Measurements from ENCODE around the gene ABHD3. TPM values are rescaled to one million over a fixed set of nuclear protein-coding genes. Genes with fewer than 3 reads are reported as not detected.
"Not testable (repeated sequence)": the region's sequence is repeated elsewhere in the genome, so short reads cannot be mapped to it uniquely, and the experiment has no call there.

ABHD3 gene, protein sequence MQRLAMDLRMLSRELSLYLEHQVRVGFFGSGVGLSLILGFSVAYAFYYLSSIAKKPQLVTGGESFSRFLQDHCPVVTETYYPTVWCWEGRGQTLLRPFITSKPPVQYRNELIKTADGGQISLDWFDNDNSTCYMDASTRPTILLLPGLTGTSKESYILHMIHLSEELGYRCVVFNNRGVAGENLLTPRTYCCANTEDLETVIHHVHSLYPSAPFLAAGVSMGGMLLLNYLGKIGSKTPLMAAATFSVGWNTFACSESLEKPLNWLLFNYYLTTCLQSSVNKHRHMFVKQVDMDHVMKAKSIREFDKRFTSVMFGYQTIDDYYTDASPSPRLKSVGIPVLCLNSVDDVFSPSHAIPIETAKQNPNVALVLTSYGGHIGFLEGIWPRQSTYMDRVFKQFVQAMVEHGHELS
- polyA plus RNA-seq (ENCODE audit: insufficient read length in 4 of 4): 10 to 100 TPM; 20.3 to 25.8 (median 20.9) TPM

DNA sequence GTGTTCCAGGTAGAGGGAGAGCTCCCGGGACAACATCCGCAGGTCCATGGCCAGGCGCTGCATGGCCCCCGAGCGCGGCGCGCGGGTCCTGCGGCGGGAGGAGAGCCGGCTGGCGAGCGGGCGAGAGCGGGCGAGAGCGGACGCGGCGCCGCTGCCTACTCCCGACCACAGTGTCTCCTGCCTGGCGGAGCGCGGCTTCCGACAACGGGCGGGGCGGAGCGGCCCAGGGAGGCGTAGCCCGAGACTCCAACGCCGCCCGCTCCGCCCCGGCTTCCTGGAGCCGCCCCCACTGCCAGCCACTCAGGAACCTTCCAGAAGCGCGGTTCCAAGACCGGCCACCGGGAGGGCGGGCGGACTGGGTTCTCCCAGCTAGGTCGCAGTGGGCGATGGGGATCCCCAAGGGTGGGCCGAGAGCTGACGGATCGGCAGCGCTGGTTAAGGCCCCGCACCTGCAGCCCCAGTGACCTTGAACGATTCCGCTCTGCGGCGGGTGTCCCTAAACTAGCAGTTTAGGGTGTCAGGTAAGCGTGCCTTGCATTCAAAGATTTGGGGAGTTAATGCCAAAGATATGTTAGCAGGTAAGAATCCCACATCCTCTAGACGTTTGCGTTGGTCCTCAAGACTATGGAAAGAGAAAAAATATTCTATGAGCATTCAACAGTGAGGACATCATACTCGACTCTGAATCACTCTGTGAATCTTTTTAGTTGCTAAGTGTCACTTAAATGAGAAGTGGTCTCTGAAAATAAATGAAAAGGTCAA is at the start of gene ABHD3:
Gene ABHD3, minus strand, starts transcription at position 172 of the 762 bp plus-strand sequence. Its CDS starts 109 bp downstream, at position 63.
- peak; percentile 37 to 88 (median 70) for DNase-seq (ENCODE audit: low read depth in 4 of 4, low spot score in 2 of 4)

DNA sequence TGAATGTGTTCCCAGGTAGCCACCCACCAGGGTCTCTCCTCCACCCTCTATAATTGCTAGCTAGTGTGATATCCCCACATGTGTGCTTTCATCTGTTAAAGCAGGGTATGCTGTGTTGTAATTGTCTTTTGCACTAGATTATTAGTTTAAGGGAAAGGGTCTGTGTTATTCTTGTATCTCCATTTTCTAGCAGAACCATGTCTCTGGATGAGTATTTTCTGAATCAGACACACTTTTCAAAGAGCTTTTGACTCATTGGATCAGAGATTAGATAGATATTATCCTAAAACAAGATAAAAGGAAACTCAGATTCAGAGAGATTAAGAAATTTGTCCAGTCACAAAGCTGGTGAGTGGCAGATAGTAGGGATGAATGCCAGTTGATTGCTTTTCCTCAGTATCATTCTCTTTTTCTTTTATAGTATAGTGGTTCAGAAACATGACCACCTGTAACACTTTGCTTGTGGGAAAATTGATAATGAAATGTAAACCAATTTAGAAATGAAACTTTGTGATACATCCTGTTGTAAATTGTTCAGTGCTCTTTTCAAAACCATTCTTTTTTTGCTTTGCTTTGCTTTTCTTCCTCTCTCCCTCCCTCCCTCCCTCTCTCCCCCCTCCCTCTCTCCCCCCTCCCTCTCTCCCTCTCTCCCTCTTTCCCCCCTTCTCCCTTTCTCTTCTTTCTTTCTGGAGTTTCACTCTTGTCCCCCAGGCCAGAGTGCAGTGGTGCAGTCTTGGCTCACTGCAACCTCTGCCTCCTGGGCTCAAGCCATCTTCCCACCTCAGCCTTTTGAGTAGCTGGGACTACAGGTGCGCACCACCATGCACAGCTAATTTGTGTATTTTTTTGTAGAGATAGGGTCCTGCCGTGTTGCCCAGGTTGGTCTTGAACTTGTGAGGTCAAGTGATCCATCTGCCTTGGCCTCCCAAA is 43.5 kb upstream of the ABHD3 start:
- no peak for DNase-seq (ENCODE audit: low read depth in 4 of 4, low spot score in 2 of 4)

DNA sequence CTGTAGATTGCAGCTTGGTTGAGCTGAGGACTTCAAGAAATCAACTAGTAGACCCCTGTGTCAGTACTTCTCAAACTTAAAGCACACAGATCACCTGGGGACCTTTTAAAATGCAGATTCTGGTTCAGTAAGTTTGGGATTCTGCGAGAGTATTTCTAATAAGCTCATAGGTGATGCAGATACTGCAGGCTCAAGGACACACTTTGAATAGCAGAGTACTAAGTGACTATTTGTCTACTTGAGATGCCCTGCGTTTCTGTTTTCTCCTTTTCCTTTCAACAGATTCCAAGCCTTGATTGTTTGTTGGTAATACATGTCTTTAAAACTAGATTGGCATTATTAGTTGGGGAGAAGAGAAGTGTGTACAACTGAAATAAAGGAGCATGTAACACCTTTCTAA is 42.7 kb upstream of the ABHD3 start:
- DNase-seq (ENCODE audit: low read depth in 4 of 4, low spot score in 2 of 4): no peak

DNA sequence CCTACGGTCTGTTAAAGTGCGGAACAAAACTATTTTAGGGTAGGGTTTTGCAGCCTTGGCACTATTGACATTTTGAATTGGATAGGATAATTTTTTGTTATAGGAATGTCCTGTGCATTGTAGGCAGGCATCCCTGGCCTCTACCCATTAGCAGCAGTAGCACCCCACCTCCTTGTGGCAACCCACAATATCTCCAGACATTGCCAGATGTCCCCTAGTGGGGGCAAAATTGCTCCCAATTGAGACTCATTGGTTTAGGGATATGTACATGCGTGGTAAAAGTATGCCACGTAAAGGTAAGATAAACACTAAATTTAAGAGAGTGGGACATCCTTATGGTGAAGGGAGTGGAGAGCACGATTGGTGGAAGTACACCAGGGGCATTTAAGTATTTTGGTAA is 40.7 kb upstream of the ABHD3 start:
- DNase-seq (ENCODE audit: low read depth in 4 of 4, low spot score in 2 of 4): no peak

DNA sequence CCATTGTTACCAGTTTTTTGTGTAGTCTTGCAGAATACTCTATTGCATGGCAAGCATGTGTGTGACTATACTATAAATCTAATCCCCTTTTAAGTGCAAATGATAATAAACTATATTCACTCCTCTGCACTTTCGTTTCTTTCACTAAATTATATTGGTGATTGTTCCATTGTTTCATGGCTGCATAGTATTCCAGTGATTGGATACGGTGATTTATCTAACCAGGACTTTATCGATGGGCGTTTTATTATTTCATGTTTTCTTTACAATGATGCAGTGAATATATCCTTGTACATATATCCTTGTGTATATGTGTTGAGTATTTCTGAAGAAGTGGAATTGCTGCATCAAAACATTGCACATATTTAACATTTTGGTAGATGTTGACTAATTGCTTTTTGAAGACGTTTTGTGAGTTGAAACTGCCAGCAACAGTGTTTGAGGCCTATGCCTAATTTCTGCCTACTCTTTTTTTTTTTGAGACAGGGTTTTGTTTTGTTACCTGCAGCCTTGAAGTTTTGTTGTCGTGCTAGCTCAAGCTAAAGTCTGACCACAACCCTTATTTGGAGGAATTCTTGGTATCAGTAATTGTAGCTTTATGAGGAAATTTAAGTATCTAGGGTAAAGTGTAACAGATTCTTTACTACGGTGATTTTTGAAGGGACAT is 38.7 kb upstream of the ABHD3 start:
- DNase-seq (ENCODE audit: low read depth in 4 of 4, low spot score in 2 of 4): no peak

DNA sequence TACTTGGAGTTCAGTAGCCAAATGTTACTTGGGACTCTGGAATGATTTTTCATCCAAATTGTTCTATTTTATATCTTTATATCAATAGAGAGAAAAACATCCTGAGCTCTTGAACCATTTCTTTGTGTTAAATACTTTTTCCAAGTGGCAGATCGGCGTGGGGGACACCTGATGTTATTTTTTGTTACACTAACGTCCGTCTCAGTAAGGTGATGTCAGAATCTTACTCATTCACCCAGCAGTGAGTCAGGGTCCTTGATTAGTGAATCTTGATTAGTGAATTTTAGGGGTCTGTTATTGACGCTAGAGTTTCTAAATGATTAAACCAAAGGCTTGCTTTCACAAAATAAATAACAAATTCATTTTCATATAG is 37.7 kb upstream of the ABHD3 start:
- DNase-seq (ENCODE audit: low read depth in 4 of 4, low spot score in 2 of 4): peak in 1 of 4 donors; percentile 27

DNA sequence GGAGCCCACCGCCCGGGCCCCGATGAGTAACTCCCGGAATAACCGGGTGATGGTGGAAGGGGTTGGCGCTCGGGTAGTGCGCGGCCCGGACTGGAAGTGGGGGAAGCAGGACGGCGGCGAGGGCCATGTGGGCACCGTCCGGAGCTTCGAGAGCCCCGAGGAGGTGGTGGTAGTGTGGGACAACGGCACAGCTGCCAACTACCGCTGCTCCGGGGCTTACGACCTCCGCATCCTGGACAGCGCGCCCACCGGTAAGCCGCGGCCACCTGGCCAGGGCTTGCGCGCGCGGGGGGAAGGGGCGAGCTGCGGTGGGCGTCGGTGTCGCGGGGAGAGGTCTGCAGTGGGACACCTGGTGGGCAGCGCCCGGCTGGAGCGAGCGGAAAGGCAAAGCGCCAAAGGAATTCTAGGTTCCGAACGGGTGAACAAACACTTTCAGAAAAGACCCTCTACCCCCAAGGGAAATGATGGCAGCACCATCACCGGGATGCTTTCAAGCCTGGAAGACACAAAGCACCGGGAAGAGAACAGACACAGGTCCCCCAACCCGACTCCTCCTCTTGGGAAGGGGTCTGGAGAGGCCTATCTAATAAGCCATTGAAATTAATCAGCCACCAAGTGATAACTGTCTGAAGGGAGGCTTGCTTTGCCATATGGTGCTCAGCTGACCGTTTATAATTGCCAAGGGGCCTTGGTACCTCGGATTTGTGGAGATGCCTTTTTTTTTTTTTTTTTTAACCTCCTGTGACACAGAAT is 37.2 kb upstream of the ABHD3 start:
- peak in 3 of 4 donors; percentile 25 to 47 (median 35) for DNase-seq (ENCODE audit: low read depth in 4 of 4, low spot score in 2 of 4)

DNA sequence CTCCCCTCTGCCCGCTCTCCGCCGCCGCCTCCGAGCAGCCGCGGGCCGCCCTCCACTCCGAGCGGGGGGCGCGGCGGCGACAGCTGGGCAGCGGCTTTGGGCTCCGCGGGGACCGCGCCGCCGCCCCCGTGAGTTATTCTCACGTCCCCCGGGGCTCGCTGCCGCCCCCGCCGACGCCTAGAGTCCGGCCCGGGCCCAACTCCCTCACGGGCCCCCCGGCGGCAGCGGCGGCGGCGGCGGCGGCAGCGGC is 36.7 kb upstream of the ABHD3 start:
- DNase-seq (ENCODE audit: low read depth in 4 of 4, low spot score in 2 of 4): no peak

DNA sequence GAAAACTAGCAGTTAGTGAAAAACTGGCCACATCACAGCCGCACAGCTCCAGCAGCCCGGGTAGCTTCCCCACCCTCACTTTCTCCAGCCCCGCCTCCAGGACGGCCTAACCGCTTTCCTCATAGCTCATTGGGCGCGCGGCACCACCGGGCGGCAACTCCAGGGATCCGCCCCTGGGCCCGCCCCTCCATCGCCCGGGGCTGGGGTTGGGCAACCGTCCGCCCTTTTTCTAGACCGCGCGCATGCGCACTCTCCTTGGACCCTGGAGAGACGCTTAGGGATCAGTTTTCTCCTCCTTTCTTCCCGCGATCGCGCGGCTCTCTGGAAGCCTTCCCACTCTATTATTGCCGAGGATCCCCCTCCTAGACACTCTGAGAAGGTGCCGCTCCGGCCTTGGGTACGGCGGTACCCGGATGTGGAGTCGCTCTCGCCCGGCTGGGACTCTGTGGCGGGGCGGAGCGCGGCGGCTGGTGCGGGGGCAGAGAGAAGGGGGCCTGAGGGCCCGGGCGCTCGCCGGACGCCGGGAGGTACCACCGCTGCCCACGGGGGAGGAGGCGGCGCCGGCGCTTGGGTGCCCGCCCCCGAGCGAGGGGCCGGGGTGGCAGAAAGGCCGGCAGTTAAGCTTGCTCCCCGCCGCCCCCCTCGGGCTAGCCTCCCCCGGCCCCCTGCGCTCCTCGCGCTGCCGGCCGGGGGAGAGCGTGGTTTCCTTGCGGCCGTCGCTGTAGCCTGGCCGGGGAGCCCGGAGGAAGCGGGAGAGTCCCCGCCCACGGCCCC is 36.2 kb upstream of the ABHD3 start, which contains the start of gene MIB1:
Gene MIB1, plus strand, starts transcription at position 255 of the 774 bp plus-strand sequence. CDS start 792 bp downstream, outside the sequence.
- peak; percentile 95 to 99 (median 98) for DNase-seq (ENCODE audit: low read depth in 4 of 4, low spot score in 2 of 4)

DNA sequence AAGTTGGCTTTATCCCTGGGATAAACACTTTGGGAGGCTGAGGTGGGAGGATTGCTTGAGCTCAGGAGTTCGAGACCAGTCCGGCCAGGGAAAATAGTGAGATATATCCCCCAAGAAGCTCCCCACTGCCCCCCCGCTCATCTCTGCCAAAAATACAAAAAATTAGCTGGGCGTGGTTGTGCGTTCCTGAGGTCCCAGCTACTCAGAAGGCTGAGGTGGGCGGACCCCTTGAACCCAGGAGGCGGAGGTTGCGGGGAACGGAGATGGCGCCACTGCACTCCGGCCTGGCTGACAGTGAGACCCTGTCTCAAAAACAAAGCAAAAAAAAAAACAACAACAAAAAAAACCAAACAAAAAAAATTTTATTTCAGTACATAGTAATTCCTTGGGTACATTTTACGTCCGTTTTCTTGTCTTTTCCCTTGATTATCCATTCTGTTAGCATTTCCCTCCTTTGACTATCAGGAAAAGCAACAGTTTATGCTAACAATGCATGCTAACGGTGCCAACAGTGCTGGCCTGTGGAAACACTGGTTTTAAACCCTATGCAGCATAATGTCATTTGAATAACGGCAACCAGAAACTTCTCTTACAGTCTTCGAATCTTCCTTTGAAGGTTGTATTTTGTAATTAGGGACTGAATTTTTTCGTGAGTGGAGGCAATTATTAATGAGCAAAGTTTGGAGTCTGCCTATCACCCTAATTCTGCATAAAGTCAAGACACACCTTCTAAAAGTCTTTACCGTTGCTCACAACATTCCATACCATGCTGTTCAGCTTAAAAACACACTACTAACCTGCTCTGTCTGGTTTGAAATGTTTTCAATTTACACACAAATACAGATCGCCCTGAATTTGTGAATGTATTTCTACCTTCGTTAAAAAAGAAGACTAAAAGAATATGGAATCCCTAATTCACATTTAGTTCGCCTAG is 35.3 kb upstream of the ABHD3 start:
- no peak for DNase-seq (ENCODE audit: low read depth in 4 of 4, low spot score in 2 of 4)

DNA sequence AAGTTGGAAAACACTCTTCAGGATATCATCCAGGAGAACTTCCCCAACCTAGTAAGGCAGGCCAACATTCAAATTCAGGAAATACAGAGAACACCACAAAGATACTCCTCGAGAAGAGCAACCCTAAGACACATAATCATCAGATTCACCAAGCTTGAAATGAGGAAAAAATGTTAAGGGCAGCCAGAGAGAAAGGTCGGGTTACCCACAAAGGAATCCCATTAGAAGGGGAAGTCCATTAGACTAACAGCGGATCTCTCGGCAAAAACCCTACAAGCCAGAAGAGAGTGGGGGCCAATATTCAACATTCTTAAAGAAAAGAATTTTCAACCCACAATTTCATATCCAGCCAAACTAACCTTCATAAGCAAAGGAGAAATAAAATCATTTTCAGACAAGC is 32.4 kb upstream of the ABHD3 start:
- not testable (repeated sequence) for DNase-seq (ENCODE audit: low read depth in 4 of 4, low spot score in 2 of 4)

DNA sequence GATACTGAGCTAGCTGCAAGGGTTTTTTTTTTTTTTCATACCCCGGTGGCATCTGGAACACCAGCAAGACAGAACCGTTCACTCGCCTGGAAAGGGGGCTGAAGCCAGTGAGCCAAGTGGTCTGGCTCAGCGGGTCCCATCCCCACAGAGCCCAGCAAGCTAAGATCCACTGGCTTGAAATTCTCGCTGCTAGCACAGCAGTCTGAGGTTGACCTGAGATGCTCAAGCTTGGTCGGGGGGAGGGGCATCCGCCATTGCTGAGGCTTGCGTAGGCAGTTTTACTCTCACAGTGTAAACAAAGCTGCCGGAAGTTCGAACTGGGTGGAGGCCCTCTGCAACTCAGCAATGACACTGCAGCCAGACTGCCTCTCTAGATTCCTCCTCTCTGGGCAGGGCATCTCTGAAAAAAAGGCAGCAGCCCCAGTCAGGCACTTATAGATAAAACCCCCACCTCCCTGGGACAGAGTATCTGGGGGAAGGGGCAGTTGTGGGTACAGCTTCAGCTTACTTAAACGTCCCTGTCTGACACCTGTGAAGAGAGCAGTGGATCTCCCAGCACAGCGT is 31.0 kb upstream of the ABHD3 start:
- DNase-seq (ENCODE audit: low read depth in 4 of 4, low spot score in 2 of 4): no peak

DNA sequence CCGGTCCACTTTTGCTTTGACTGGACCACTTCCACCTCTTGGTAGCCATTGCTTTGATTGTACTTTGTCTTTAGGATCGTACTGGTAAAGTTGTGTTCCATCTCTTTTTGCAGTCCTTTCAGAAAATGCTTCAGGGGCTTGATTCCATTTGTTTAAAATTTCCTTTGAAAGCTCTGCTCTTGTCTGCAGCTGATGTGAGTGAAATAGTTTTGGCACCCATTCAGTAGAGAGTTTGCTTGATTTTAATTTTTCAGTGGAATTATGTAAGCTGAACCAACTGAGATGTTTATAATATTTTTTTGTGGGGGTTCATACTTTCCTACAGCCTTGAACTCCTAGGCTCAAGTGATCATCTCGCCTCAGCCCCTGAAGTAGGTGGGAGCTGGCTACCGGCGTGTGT is 28.4 kb upstream of the ABHD3 start:
- DNase-seq (ENCODE audit: low read depth in 4 of 4, low spot score in 2 of 4): no peak

DNA sequence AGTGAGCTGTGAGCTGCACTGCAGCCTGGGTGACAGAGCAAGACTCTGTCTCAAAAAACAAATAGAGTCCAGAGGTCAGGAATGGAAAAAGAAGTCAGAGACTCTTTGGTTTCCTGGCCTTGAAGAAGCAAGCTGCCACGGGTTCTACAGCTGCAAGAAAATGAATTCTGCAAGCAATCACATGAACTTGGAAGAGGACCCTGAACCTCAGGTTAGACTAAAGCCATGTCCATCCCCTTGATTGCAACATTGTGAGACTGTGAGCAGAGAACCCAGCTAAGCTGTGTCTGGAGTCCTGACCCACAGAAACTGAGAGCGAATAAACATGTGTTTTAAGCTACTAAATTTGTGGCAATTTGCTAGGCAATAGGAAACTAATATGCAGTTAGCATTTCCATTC is 23.1 kb upstream of the ABHD3 start:
- DNase-seq (ENCODE audit: low read depth in 4 of 4, low spot score in 2 of 4): no peak

DNA sequence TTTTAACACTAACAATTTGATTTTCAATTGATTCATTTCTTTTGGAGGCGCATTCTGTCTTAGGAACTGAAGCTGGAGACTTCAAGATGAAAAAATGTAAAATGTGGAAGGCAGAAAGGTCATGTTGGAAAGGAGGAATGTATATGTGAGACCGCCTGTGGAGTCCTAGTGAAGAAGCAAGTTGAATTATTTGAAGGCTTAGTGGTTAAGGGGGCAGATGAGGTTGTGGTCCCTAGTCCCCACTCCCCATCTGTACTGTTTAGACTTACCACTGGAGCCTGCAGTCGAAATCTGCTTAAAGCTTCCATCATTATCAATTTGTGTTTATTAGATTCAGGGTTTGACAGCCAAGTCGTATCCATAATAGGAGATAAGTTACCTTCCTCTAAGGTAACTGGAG is 20.6 kb upstream of the ABHD3 start:
- no peak for DNase-seq (ENCODE audit: low read depth in 4 of 4, low spot score in 2 of 4)

DNA sequence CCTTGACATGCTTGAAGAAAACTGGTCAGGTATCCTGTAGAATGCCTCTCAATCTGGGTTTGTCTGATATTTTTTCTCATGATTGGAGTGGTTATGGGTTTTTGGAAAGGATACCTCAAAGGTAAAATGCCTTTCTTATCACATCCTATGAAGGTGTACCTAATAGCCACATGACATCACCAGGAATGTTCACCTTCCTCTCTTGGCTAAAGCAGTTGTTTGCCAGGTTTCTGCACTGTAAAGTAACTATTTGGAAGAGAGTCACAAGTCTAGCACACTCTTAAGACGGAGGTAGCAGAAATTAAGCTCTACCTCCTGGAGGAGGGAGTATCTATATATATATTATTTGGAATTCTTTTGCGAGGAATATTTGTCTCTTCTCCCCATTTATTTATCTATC is 18.1 kb upstream of the ABHD3 start:
- no peak for DNase-seq (ENCODE audit: low read depth in 4 of 4, low spot score in 2 of 4)

DNA sequence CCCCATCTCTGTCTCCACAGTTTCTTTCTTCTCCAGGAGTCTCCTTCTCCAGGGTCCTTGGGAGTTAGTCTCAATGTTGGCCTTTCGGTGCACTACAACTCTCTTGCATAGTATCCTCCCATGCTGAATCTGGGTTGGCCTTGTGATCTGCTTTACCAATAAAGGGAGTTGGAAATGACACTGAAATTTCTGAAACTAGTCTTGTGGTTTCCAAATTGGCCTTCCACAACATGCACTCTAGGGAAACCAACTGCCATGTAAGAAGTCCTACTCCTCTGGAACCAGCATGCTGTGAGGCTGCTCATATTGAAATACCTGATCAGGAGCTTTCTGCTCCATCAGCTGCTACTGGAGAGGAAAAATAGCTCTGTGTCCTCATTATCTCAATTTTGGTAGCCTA is 9.9 kb upstream of the ABHD3 start:
- no peak for DNase-seq (ENCODE audit: low read depth in 4 of 4, low spot score in 2 of 4)

All from left renal cortex interstitium (tissue), 4 donors.